ENCODE results near the gene KHNYN. TPM values are rescaled to one million over a fixed set of nuclear protein-coding genes. Genes with fewer than 3 reads are reported as not detected.

The KHNYN gene
- total RNA-seq, 4 donors from 2014 or later: 56.7 to 145 (median 84.3) TPM

GRCh38 chr14:24414077-24414476, 15.7 kb upstream of the KHNYN start:
- WGBS: 91% methylated on average over 1 of the region's 1 CpG
- no peaks in the 10 kb centered on the region for H3K9me3 ChIP-seq
- H3K27me3 ChIP-seq: no peaks in the 10 kb centered on the region
- H3K36me3 ChIP-seq: peaks cover 54% of the 10 kb centered on the region
- peaks cover 16% of the 10 kb centered on the region for H3K4me1 ChIP-seq
- DNase-seq (ENCODE audit: low spot score in 2 of 2): peak in 1 of 2 donors; percentile 15
- no peak for TF ChIP-seq POLR2AphosphoS5 (IDR thresholded peaks at IDR 0.05)
- TF ChIP-seq POLR2A (IDR thresholded peaks at IDR 0.05): no peak
- no peak for TF ChIP-seq CTCF (IDR thresholded peaks at IDR 0.05)
- no peak for TF ChIP-seq EP300 (IDR thresholded peaks at IDR 0.05)
- no peak overlapping the region for H3K27ac ChIP-seq
- no peak overlapping the region for H3K4me3 ChIP-seq

- Histone ChIP-seq H3K27me3 (no peaks in the 10 kb centered on the region), H3K4me1 (peaks cover 17% of the 10 kb centered on the region), H3K9me3 (no peaks in the 10 kb centered on the region), H3K4me3 (no peak overlapping the region), H3K27ac (no peak overlapping the region), H3K36me3 (peaks cover 46% of the 10 kb centered on the region)
- TF ChIP-seq POLR2AphosphoS5 (IDR thresholded peaks at IDR 0.05) (no peak), CTCF (IDR thresholded peaks at IDR 0.05) (no peak), POLR2A (IDR thresholded peaks at IDR 0.05) (no peak), EP300 (IDR thresholded peaks at IDR 0.05) (no peak)
- WGBS: 89% methylated on average over 9 of the region's 15 CpGs
- peak in 1 of 2 donors; percentile 53 for DNase-seq (ENCODE audit: low spot score in 2 of 2)
Measured at GRCh38 chr14:24414732-24415420, 14.9 kb upstream of the KHNYN start.

- Histone ChIP-seq H3K4me3 (no peak overlapping the region), H3K36me3 (peaks cover 40% of the 10 kb centered on the region)
- 88% methylated on average over 25 of the region's 25 CpGs for WGBS
Measured at GRCh38 chr14:24415421-24416253, 14.1 kb upstream of the KHNYN start.

GRCh38 chr14:24416254-24416931, 13.4 kb upstream of the KHNYN start:
- Histone ChIP-seq H3K4me1 (peaks cover 17% of the 10 kb centered on the region), H3K9me3 (no peaks in the 10 kb centered on the region), H3K36me3 (peaks cover 34% of the 10 kb centered on the region), H3K27ac (no peak overlapping the region), H3K4me3 (no peak overlapping the region), H3K27me3 (no peaks in the 10 kb centered on the region)
- TF ChIP-seq EP300 (IDR thresholded peaks at IDR 0.05) (no peak), POLR2A (IDR thresholded peaks at IDR 0.05) (no peak), POLR2AphosphoS5 (IDR thresholded peaks at IDR 0.05) (no peak), CTCF (IDR thresholded peaks at IDR 0.05) (no peak)
- peak in 1 of 2 donors; percentile 52 for DNase-seq (ENCODE audit: low spot score in 2 of 2)
- WGBS: 74% methylated on average over 13 of the region's 19 CpGs

More at GRCh38 chr14:24415421-24416253, 14.1 kb upstream of the KHNYN start:
- peak in 1 of 2 donors; percentile 51 for DNase-seq (ENCODE audit: low spot score in 2 of 2)
- Histone ChIP-seq H3K27ac (no peak overlapping the region), H3K27me3 (no peaks in the 10 kb centered on the region), H3K9me3 (no peaks in the 10 kb centered on the region), H3K4me1 (peaks cover 17% of the 10 kb centered on the region)
- TF ChIP-seq POLR2A (IDR thresholded peaks at IDR 0.05) (no peak), EP300 (IDR thresholded peaks at IDR 0.05) (no peak), POLR2AphosphoS5 (IDR thresholded peaks at IDR 0.05) (no peak), CTCF (IDR thresholded peaks at IDR 0.05) (no peak)
